ENCODE measurements around the gene CXCR1. TPM values are rescaled to one million over a fixed set of nuclear protein-coding genes. Genes with fewer than 3 reads are reported as not detected.
A peak's percentile ranks its signal among the peaks of the same experiment; 100 is the strongest.

Gene CXCR1
- total and polyA plus RNA-seq, 5 donors from 2014 or later: 0.08 to 0.94 (median 0.46) TPM; not detected in 1

GRCh38 chr2:218192902-218193430, 26.2 kb upstream of the CXCR1 start:
- DNase-seq: no peak
- no peaks in the 10 kb centered on the region for H3K36me3 ChIP-seq (ENCODE audit: control insufficient read depth, insufficient read depth, low read length)
- no peaks in the 10 kb centered on the region for H3K9me3 ChIP-seq (ENCODE audit: control insufficient read depth in 2 of 2, low read length in 2 of 2)
- Mint-ChIP-seq H3K4me1 (no peaks in the 10 kb centered on the region), H3K36me3 (no peaks in the 10 kb centered on the region), H3K4me3 (no peak overlapping the region), H3K9me3 (no peaks in the 10 kb centered on the region), H3K27ac (no peak overlapping the region), H3K27me3 (peaks cover 19% of the 10 kb centered on the region)
- no peak for ATAC-seq (ENCODE audit: low read depth in 2 of 2)
- H3K4me1 ChIP-seq (ENCODE audit: control insufficient read depth, insufficient read depth, low read length, poor library complexity, severe bottlenecking): no peaks in the 10 kb centered on the region
- H3K27me3 ChIP-seq (ENCODE audit: control insufficient read depth, insufficient read depth, low read length): no peaks in the 10 kb centered on the region
- H3K27ac ChIP-seq (ENCODE audit: insufficient read depth, low read length, poor library complexity, severe bottlenecking): no peak overlapping the region
- H3K4me3 ChIP-seq (ENCODE audit: low read depth, low read length): no peak overlapping the region

- H3K36me3 Mint-ChIP-seq: no peaks in the 10 kb centered on the region
- H3K4me3 Mint-ChIP-seq: no peak overlapping the region
- Histone ChIP-seq H3K4me1 (ENCODE audit: control insufficient read depth, insufficient read depth, low read length, poor library complexity, severe bottlenecking) (peaks cover 6% of the 10 kb centered on the region), H3K27ac (ENCODE audit: insufficient read depth, low read length, poor library complexity, severe bottlenecking) (no peak overlapping the region), H3K9me3 (ENCODE audit: control insufficient read depth in 2 of 2, low read length in 2 of 2) (no peaks in the 10 kb centered on the region), H3K36me3 (ENCODE audit: control insufficient read depth, insufficient read depth, low read length) (no peaks in the 10 kb centered on the region), H3K27me3 (ENCODE audit: control insufficient read depth, insufficient read depth, low read length) (no peaks in the 10 kb centered on the region), H3K4me3 (ENCODE audit: low read depth, low read length) (no peak overlapping the region)
- DNase-seq: no peak
- ATAC-seq (ENCODE audit: low read depth in 2 of 2): no peak
- H3K27ac Mint-ChIP-seq: no peak overlapping the region
- peaks cover 0 to 7% (median 2%) of the 10 kb centered on the region in 4 donors for H3K4me1 Mint-ChIP-seq
- H3K27me3 Mint-ChIP-seq: peaks cover 5% of the 10 kb centered on the region
- H3K9me3 Mint-ChIP-seq: no peaks in the 10 kb centered on the region
Measured at GRCh38 chr2:218188528-218188927, 21.8 kb upstream of the CXCR1 start.

GRCh38 chr2:218187296-218188015, 20.7 kb upstream of the CXCR1 start:
- Histone ChIP-seq H3K36me3 (ENCODE audit: control insufficient read depth, insufficient read depth, low read length) (no peaks in the 10 kb centered on the region), H3K27me3 (ENCODE audit: control insufficient read depth, insufficient read depth, low read length) (no peaks in the 10 kb centered on the region), H3K9me3 (ENCODE audit: control insufficient read depth in 2 of 2, low read length in 2 of 2) (no peaks in the 10 kb centered on the region), H3K27ac (ENCODE audit: insufficient read depth, low read length, poor library complexity, severe bottlenecking) (no peak overlapping the region), H3K4me1 (ENCODE audit: control insufficient read depth, insufficient read depth, low read length, poor library complexity, severe bottlenecking) (peaks cover 6% of the 10 kb centered on the region), H3K4me3 (ENCODE audit: low read depth, low read length) (no peak overlapping the region)
- H3K27ac Mint-ChIP-seq: peak overlapping the region in 1 of 3 donors; percentile 50
- no peak for DNase-seq
- H3K9me3 Mint-ChIP-seq: no peaks in the 10 kb centered on the region
- H3K36me3 Mint-ChIP-seq: no peaks in the 10 kb centered on the region
- H3K4me3 Mint-ChIP-seq: no peak overlapping the region
- H3K4me1 Mint-ChIP-seq: peaks cover 0 to 7% (median 2%) of the 10 kb centered on the region in 4 donors
- ATAC-seq (ENCODE audit: low read depth in 2 of 2): no peak
- H3K27me3 Mint-ChIP-seq: peaks cover 5% of the 10 kb centered on the region

GRCh38 chr2:218186876-218187275, 20.1 kb upstream of the CXCR1 start:
- Histone ChIP-seq H3K4me3 (ENCODE audit: low read depth, low read length) (no peak overlapping the region), H3K27ac (ENCODE audit: insufficient read depth, low read length, poor library complexity, severe bottlenecking) (no peak overlapping the region), H3K36me3 (ENCODE audit: control insufficient read depth, insufficient read depth, low read length) (no peaks in the 10 kb centered on the region), H3K4me1 (ENCODE audit: control insufficient read depth, insufficient read depth, low read length, poor library complexity, severe bottlenecking) (peaks cover 6% of the 10 kb centered on the region), H3K9me3 (ENCODE audit: control insufficient read depth in 2 of 2, low read length in 2 of 2) (no peaks in the 10 kb centered on the region), H3K27me3 (ENCODE audit: control insufficient read depth, insufficient read depth, low read length) (no peaks in the 10 kb centered on the region)
- DNase-seq (no peak), ATAC-seq (ENCODE audit: low read depth in 2 of 2) (no peak)
- Mint-ChIP-seq H3K27ac (no peak overlapping the region), H3K9me3 (no peaks in the 10 kb centered on the region), H3K4me1 (peaks cover 0 to 7% (median 2%) of the 10 kb centered on the region in 4 donors), H3K36me3 (no peaks in the 10 kb centered on the region), H3K4me3 (no peak overlapping the region), H3K27me3 (peaks cover 5% of the 10 kb centered on the region)

GRCh38 chr2:218186355-218186766, 19.6 kb upstream of the CXCR1 start:
- H3K4me3 ChIP-seq (ENCODE audit: low read depth, low read length): no peak overlapping the region
- H3K36me3 Mint-ChIP-seq: no peaks in the 10 kb centered on the region
- no peaks in the 10 kb centered on the region for H3K9me3 Mint-ChIP-seq
- H3K4me1 ChIP-seq (ENCODE audit: control insufficient read depth, insufficient read depth, low read length, poor library complexity, severe bottlenecking): peaks cover 6% of the 10 kb centered on the region
- no peaks in the 10 kb centered on the region for H3K27me3 ChIP-seq (ENCODE audit: control insufficient read depth, insufficient read depth, low read length)
- no peak overlapping the region for H3K27ac ChIP-seq (ENCODE audit: insufficient read depth, low read length, poor library complexity, severe bottlenecking)
- H3K4me1 Mint-ChIP-seq: peaks cover 0 to 7% (median 2%) of the 10 kb centered on the region in 4 donors
- H3K27ac Mint-ChIP-seq: peak overlapping the region in 1 of 3 donors; percentile 76
- peak; percentile 57 to 82 (median 73) for DNase-seq
- peaks cover 6% of the 10 kb centered on the region for H3K27me3 Mint-ChIP-seq
- H3K9me3 ChIP-seq (ENCODE audit: control insufficient read depth in 2 of 2, low read length in 2 of 2): no peaks in the 10 kb centered on the region
- no peak overlapping the region for H3K4me3 Mint-ChIP-seq
- peak; percentile 88 to 93 for ATAC-seq (ENCODE audit: low read depth in 2 of 2)
- no peaks in the 10 kb centered on the region for H3K36me3 ChIP-seq (ENCODE audit: control insufficient read depth, insufficient read depth, low read length)

- no peak for ATAC-seq (ENCODE audit: low read depth in 2 of 2)
- no peaks in the 10 kb centered on the region for H3K9me3 Mint-ChIP-seq
- H3K9me3 ChIP-seq (ENCODE audit: control insufficient read depth in 2 of 2, low read length in 2 of 2): no peaks in the 10 kb centered on the region
Measured at GRCh38 chr2:218184331-218184730, 17.6 kb upstream of the CXCR1 start.

GRCh38 chr2:218180467-218181114, 13.8 kb upstream of the CXCR1 start:
- DNase-seq (no peak), ATAC-seq (ENCODE audit: low read depth in 2 of 2) (no peak)
- Mint-ChIP-seq H3K4me3 (no peak overlapping the region), H3K27ac (no peak overlapping the region), H3K9me3 (peaks cover 0 to 1% (median 0%) of the 10 kb centered on the region in 7 donors), H3K27me3 (peaks cover 29% of the 10 kb centered on the region), H3K36me3 (no peaks in the 10 kb centered on the region), H3K4me1 (no peaks in the 10 kb centered on the region)
- Histone ChIP-seq H3K4me3 (ENCODE audit: low read depth, low read length) (no peak overlapping the region), H3K27ac (ENCODE audit: insufficient read depth, low read length, poor library complexity, severe bottlenecking) (no peak overlapping the region), H3K36me3 (ENCODE audit: control insufficient read depth, insufficient read depth, low read length) (no peaks in the 10 kb centered on the region), H3K9me3 (ENCODE audit: control insufficient read depth in 2 of 2, low read length in 2 of 2) (no peaks in the 10 kb centered on the region), H3K27me3 (ENCODE audit: control insufficient read depth, insufficient read depth, low read length) (no peaks in the 10 kb centered on the region), H3K4me1 (ENCODE audit: control insufficient read depth, insufficient read depth, low read length, poor library complexity, severe bottlenecking) (no peaks in the 10 kb centered on the region)

More at GRCh38 chr2:218184331-218184730, 17.6 kb upstream of the CXCR1 start:
- H3K27me3 ChIP-seq (ENCODE audit: control insufficient read depth, insufficient read depth, low read length): no peaks in the 10 kb centered on the region
- H3K4me3 ChIP-seq (ENCODE audit: low read depth, low read length): no peak overlapping the region
- no peak overlapping the region for H3K27ac Mint-ChIP-seq
- H3K4me3 Mint-ChIP-seq: no peak overlapping the region
- H3K36me3 ChIP-seq (ENCODE audit: control insufficient read depth, insufficient read depth, low read length): no peaks in the 10 kb centered on the region
- peaks cover 0 to 7% (median 2%) of the 10 kb centered on the region in 4 donors for H3K4me1 Mint-ChIP-seq
- no peaks in the 10 kb centered on the region for H3K36me3 Mint-ChIP-seq
- H3K4me1 ChIP-seq (ENCODE audit: control insufficient read depth, insufficient read depth, low read length, poor library complexity, severe bottlenecking): peaks cover 6% of the 10 kb centered on the region
- H3K27me3 Mint-ChIP-seq: peaks cover 16% of the 10 kb centered on the region
- DNase-seq: no peak
- H3K27ac ChIP-seq (ENCODE audit: insufficient read depth, low read length, poor library complexity, severe bottlenecking): no peak overlapping the region
